Mammary epithelial cell (primary cell): ENCODE data around the gene AQP2.

Source experiments
- EZH2 ChIP-seq: IDR thresholded peaks from 2 replicates; pipeline ENCODE4 v1.6.1; 2012; ENCODE audit warnings: low read length, inconsistent platforms, borderline replicate concordance
- TF ChIP-seq, protein P1 (sequence below), 2 donors: IDR thresholded peaks in 1 of 2; conservative IDR thresholded peaks in 1 of 2; 2 replicates each; pipeline ENCODE4 v1.5.1; 2011 to 2012; ENCODE audit warnings: inconsistent platforms in 2 of 2, low read length in 2 of 2, mild to moderate bottlenecking in 2 of 2, control low read depth in 1 of 2, low read depth in 1 of 2; ENCODE audit not compliant: insufficient read depth in 1 of 2; ENCODE audit errors: extremely low read depth in 1 of 2

DNA sequence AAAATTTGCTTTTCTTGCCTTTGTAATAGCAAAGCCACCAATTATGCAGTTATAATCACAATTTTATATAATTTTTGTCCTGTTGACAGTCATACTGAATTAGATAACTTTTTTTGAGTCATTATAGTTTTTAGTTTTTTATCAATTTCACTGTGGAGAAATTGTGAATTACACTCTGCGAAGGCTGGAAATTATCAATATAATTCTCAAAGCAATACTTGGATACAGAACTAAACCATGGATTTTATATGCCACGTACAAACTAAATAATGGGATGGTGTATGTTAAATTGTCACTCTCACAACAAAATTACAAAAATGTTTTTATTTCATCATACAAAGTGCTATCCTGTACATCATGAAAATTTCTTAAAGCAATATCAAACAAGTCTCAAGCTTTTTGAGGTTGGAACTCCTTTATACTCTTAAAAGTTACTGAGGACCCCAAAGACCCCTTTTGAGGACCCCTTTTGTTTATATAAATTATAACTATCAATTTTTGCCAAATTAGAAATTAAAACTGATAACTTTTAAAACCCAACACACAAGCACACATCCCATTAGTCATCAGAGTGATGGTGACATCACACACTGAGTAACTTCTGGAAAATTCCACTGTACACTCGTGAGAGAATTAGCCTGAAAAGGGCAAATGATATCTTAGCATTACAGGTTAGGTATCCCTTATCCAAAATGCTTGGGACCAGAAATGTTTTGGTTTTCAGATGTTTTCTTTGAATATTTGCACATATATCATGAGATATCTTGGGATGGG is 19.8 kb upstream of the AQP2 start:
- TF ChIP-seq EZH2: no peak
- TF ChIP-seq, protein P1, sequence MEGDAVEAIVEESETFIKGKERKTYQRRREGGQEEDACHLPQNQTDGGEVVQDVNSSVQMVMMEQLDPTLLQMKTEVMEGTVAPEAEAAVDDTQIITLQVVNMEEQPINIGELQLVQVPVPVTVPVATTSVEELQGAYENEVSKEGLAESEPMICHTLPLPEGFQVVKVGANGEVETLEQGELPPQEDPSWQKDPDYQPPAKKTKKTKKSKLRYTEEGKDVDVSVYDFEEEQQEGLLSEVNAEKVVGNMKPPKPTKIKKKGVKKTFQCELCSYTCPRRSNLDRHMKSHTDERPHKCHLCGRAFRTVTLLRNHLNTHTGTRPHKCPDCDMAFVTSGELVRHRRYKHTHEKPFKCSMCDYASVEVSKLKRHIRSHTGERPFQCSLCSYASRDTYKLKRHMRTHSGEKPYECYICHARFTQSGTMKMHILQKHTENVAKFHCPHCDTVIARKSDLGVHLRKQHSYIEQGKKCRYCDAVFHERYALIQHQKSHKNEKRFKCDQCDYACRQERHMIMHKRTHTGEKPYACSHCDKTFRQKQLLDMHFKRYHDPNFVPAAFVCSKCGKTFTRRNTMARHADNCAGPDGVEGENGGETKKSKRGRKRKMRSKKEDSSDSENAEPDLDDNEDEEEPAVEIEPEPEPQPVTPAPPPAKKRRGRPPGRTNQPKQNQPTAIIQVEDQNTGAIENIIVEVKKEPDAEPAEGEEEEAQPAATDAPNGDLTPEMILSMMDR (conservative IDR thresholded peaks at IDR 0.05 in 1 of 2, IDR thresholded peaks at IDR 0.05 in 1 of 2; ENCODE audit: extremely low read depth in 1 of 2, insufficient read depth in 1 of 2, low read depth in 1 of 2, low read length in 2 of 2): no peak
